A673 (cell line): ENCODE results near the gene MDM2. TPM values are rescaled to one million over a fixed set of nuclear protein-coding genes. Genes with fewer than 3 reads are reported as not detected.

Source experiments
- BruUV-seq: library from RNA; stranded (reverse); fragments of 400-500 nt; replicated peaks from 2 replicates; lab custom pipeline; 2021; lab: Mats Ljungman, UMichigan
- CTCF ChIA-PET: fragments of 300-600 bp; sonication (Branson Sonifier 250); formaldehyde crosslinking; loops from one replicate; lab custom pipeline; 2022; ENCODE audit warnings: antibody characterized with exemption; lab: Charles Lee
- POLR2A ChIA-PET: fragments of 300-600 bp; sonication (Branson Sonifier 250); formaldehyde crosslinking; loops from one replicate; lab custom pipeline; 2022; ENCODE audit warnings: antibody characterized with exemption; ENCODE audit not compliant: low non-redundant PET; lab: Charles Lee
- DNase-seq: peaks from one replicate; pipeline ENCODE4 v3.0.0-alpha.2; 2015; ENCODE audit warnings: low spot score
- H3K27ac ChIP-seq: fragments of 200-600 bp; sonication (generic); 2 replicates; pipeline ENCODE4 v1.5.1; 2016; ENCODE audit warnings: mixed run types, low read depth, mild to moderate bottlenecking, mixed read lengths, antibody characterized with exemption, low read length; ENCODE audit not compliant: poor library complexity, severe bottlenecking
- H3K27me3 ChIP-seq: fragments of 200-600 bp; sonication (generic); replicated peaks from 2 replicates; pipeline ENCODE4 v1.6.1; 2017; ENCODE audit warnings: mixed run types, low read depth, mild to moderate bottlenecking, mixed read lengths, antibody characterized with exemption, low read length; ENCODE audit not compliant: insufficient read depth, poor library complexity
- H3K36me3 ChIP-seq: fragments of 200-600 bp; sonication (generic); 2 replicates; pipeline ENCODE4 v1.6.1; 2016; ENCODE audit warnings: mixed run types, mild to moderate bottlenecking, mixed read lengths, antibody characterized with exemption, low read length; ENCODE audit not compliant: insufficient read depth, poor library complexity, severe bottlenecking
- H3K4me1 ChIP-seq: fragments of 200-600 bp; sonication (generic); 2 replicates; pipeline ENCODE4 v1.6.1; 2017; ENCODE audit warnings: mixed run types, mild to moderate bottlenecking, mixed read lengths, antibody characterized with exemption, low read length; ENCODE audit not compliant: insufficient read depth, poor library complexity, severe bottlenecking
- H3K4me3 ChIP-seq: fragments of 200-600 bp; sonication (generic); 2 replicates; pipeline ENCODE4 v1.5.1; 2016; ENCODE audit warnings: low read depth, mixed run types, mild to moderate bottlenecking, mixed read lengths, low read length; ENCODE audit not compliant: poor library complexity, severe bottlenecking
- H3K9me3 ChIP-seq: fragments of 200-600 bp; sonication (generic); 2 replicates; pipeline ENCODE4 v1.6.1; 2016; ENCODE audit warnings: mixed run types, low read depth, mild to moderate bottlenecking, mixed read lengths, antibody characterized with exemption, low read length; ENCODE audit not compliant: poor library complexity, severe bottlenecking
- EZH2 ChIP-seq: fragments of 200-600 bp; sonication (generic); IDR thresholded peaks from 2 replicates; pipeline ENCODE4 v1.6.1; 2017; ENCODE audit warnings: borderline replicate concordance, low read depth, mild to moderate bottlenecking, mixed read lengths, antibody characterized with exemption, low read length; ENCODE audit not compliant: poor library complexity, severe bottlenecking
- intact Hi-C: fragments of 100-400 bp; cut with micrococcal nuclease; formaldehyde crosslinking; loops from one replicate; pipeline ENCODE4 v1.10.0; 2022; ENCODE audit not compliant: unreplicated experiment
- total RNA-seq: library from RNA; stranded (reverse); gene quantifications from 2 replicates; pipeline ENCODE4 v1.2.3, GENCODE V29; 2021
- TF ChIP-seq, protein P1 (sequence below): fragments of 300-800, 200-600 bp; sonication (generic); conservative IDR thresholded peaks from 2 replicates; pipeline ENCODE4 v1.5.1; 2017; ENCODE audit warnings: low read depth, mild to moderate bottlenecking, antibody characterized with exemption, low read length, moderate library complexity, mixed read lengths

Gene MDM2
- total RNA-seq, 1 experiment from 2014 or later, result 149 TPM

DNA sequence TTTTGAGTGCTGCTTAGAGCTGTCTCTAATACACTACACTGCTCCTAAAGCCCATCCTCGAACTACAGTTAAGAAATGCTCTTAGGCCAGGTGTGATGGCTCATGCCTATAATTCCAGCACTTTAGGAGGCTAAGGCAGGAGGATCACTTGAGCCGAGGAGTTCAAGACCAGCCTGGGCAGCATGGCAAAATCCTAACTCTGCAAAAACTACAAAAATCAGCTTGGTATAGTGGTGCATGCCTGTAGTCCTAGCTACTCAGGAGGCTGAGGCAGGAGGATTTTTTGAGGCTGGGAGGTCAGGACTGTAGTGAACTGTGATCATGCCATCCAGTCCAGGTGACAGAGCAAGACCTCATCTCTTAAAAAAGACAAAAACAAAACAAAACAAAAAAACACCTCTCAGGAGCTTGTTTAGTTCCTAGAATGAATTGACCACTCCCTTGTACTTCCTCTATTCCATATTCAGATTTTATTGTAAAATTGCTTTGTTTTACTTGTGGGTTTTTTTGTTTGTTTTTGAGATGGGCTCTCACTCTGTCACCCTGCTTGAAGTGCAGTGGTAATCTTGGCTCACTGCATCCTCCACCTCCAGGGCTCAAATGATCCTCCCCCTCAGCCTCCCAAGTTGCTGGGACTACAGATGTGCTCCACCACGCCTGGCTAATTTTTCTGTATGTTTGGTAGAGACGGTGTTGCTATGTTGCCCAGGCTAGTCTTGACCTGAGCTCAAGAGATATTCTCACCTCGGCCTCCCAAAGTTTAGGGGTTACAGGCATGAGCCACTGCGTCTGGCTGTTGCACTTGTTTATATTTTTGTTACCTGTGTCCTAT lies 13.6 kb downstream of the MDM2 start:
- Histone ChIP-seq H3K4me1 (no peaks in the 10 kb centered on the region), H3K27ac (no peak overlapping the region), H3K4me3 (no peak overlapping the region), H3K9me3 (no peaks in the 10 kb centered on the region), H3K36me3 (peaks cover 86% of the 10 kb centered on the region), H3K27me3 (no peaks in the 10 kb centered on the region)
- ChIA-PET CTCF (interaction anchor here (1.3 kb wide), 1 partner anchor 9 kb away, joined by 6 read pairs; no protein-coding TSS in a partner anchor), POLR2A (interaction anchor here (0.8 kb wide), 1 partner anchor 20 kb away, joined by 5 read pairs; no protein-coding TSS in a partner anchor)
- BruUV-seq, result no TSS peak
- TF ChIP-seq, protein P1, sequence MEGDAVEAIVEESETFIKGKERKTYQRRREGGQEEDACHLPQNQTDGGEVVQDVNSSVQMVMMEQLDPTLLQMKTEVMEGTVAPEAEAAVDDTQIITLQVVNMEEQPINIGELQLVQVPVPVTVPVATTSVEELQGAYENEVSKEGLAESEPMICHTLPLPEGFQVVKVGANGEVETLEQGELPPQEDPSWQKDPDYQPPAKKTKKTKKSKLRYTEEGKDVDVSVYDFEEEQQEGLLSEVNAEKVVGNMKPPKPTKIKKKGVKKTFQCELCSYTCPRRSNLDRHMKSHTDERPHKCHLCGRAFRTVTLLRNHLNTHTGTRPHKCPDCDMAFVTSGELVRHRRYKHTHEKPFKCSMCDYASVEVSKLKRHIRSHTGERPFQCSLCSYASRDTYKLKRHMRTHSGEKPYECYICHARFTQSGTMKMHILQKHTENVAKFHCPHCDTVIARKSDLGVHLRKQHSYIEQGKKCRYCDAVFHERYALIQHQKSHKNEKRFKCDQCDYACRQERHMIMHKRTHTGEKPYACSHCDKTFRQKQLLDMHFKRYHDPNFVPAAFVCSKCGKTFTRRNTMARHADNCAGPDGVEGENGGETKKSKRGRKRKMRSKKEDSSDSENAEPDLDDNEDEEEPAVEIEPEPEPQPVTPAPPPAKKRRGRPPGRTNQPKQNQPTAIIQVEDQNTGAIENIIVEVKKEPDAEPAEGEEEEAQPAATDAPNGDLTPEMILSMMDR, result no peak
- no peak for DNase-seq
- intact Hi-C loops, result no loop called here

DNA sequence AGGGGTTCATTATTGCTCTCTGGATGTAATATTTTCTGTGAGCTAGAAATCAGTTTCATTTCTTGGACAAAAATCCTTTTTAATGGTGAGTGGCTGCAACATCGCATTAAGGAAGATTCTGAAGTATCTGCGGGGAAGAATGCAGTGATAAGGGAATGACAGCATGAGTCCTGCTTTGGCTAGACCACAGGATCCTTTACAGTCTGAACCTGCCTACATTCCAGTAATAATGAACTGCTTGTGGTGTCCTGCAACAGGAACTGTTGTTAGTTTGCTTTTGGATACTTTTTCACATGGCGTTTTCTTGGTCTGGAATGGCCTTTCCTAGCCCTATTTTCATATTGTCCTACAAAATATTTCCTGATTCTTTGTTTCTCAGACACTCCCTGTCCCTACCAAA lies 15.7 kb downstream of the MDM2 start:
- ChIA-PET CTCF (no interaction called here), POLR2A (no interaction called here)
- BruUV-seq, result no TSS peak
- no peak for TF ChIP-seq EZH2
- TF ChIP-seq, protein P1, result no peak
- no peaks in the 10 kb centered on the region for H3K4me1 ChIP-seq
- no peak overlapping the region for H3K4me3 ChIP-seq
- H3K9me3 ChIP-seq, result no peaks in the 10 kb centered on the region
- intact Hi-C loops, result no loop called here
- no peak for DNase-seq
- H3K36me3 ChIP-seq, result peaks cover 90% of the 10 kb centered on the region
- no peaks in the 10 kb centered on the region for H3K27me3 ChIP-seq
- no peak overlapping the region for H3K27ac ChIP-seq

DNA sequence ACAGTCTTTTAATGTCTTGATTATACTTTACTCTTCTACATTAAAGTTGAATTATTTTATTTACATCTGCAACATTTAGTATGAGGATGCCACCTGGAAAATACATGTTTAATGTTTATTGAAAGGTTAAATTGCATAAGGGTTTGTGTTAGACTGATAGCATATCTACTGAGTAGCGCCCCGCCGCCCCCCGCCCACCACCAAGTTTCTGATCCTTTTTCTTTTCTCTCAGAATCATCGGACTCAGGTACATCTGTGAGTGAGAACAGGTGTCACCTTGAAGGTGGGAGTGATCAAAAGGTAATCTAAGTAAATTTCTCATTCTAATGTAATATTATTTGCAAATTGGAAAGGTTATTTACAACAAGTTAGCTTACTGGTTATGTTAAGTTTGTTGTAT lies 16.2 kb downstream of the MDM2 start:
- no peaks in the 10 kb centered on the region for H3K9me3 ChIP-seq

More for the DNA sequence above, 16.2 kb downstream of the MDM2 start:
- no peak for TF ChIP-seq EZH2
- TF ChIP-seq, protein P1, result no peak
- Histone ChIP-seq H3K4me3 (no peak overlapping the region), H3K36me3 (peaks cover 90% of the 10 kb centered on the region), H3K27ac (no peak overlapping the region), H3K27me3 (no peaks in the 10 kb centered on the region), H3K4me1 (no peaks in the 10 kb centered on the region)
- no TSS peak for BruUV-seq
- no peak for DNase-seq
- intact Hi-C loops, result no loop called here
- POLR2A ChIA-PET, result no interaction called here
- CTCF ChIA-PET, result no interaction called here
